Measurements from ENCODE around the gene MBD3. TPM values are rescaled to one million over a fixed set of nuclear protein-coding genes. Genes with fewer than 3 reads are reported as not detected.

MBD3 gene
- total and polyA plus RNA-seq, 2 of the 4 experiments (the other 2 are of a cell fraction), result 42.5 to 66.3 TPM

- TF ChIP-seq ELK1 (IDR thresholded peaks at IDR 0.05; ENCODE audit: borderline replicate concordance, low read depth, low read length) (no peak), CEBPB (IDR thresholded peaks at IDR 0.05; ENCODE audit: low read depth, low read length) (no peak), MAFK (IDR thresholded peaks at IDR 0.05; ENCODE audit: low read depth, low read length) (no peak), MAZ (IDR thresholded peaks at IDR 0.05; ENCODE audit: borderline replicate concordance, low read depth, low read length) (no peak), BHLHE40 (IDR thresholded peaks at IDR 0.05; ENCODE audit: low read depth, low read length) (no peak), FOS (IDR thresholded peaks at IDR 0.05; ENCODE audit: low read depth, low read length) (no peak), NFE2L2 (IDR thresholded peaks at IDR 0.05; ENCODE audit: low read depth, low read length) (no peak), POLR2A (IDR thresholded peaks at IDR 0.05; ENCODE audit: low read depth, low read length) (no peak), RAD21 (IDR thresholded peaks at IDR 0.05; ENCODE audit: low read length) (no peak), RFX5 (IDR thresholded peaks at IDR 0.05; ENCODE audit: low read depth, low read length) (no peak)
- Histone ChIP-seq H3K4ac (ENCODE audit: low read depth, low read length) (no peak overlapping the region), H2AK5ac (ENCODE audit: low read depth, low read length) (no peak overlapping the region), H3K9me1 (ENCODE audit: insufficient read depth, low read length) (no peaks in the 10 kb centered on the region), H2BK20ac (ENCODE audit: low read depth, low read length) (no peak overlapping the region), H3K4me1 (ENCODE audit: control insufficient read depth, insufficient read depth, low read length) (no peaks in the 10 kb centered on the region), H4K8ac (ENCODE audit: low read depth in 2 of 2, low read length in 2 of 2) (no peak overlapping the region), H3K27ac (ENCODE audit: insufficient read depth, low read length) (no peak overlapping the region), H3K27me3 (ENCODE audit: control insufficient read depth, insufficient read depth, low read length) (no peaks in the 10 kb centered on the region), H4K20me1 (ENCODE audit: insufficient read depth, low read length) (peaks cover 4% of the 10 kb centered on the region), H2BK15ac (ENCODE audit: low read depth, low read length) (no peak overlapping the region), H2BK5ac (ENCODE audit: low read depth, low read length, poor library complexity, severe bottlenecking) (no peak overlapping the region), H3K18ac (ENCODE audit: low read depth, low read length) (no peak overlapping the region), H3K79me1 (ENCODE audit: low read depth in 1 of 2, low read length in 2 of 2) (peaks cover 5 to 19% of the 10 kb centered on the region in 2 experiments), H3K4me3 (ENCODE audit: insufficient read depth, low read depth, low read length) (no peak overlapping the region), H3K4me2 (ENCODE audit: low read depth, low read length) (no peak overlapping the region), H3K9ac (ENCODE audit: low read depth, low read length) (no peak overlapping the region), H2AK9ac (replicated peaks; ENCODE audit: low read depth, low read length, poor library complexity) (no peak overlapping the region), H4K5ac (ENCODE audit: low read depth, low read length) (no peak overlapping the region), H3K14ac (replicated peaks; ENCODE audit: low read depth, low read length) (no peak overlapping the region), H3K23ac (ENCODE audit: low read depth, low read length) (no peak overlapping the region), H4K91ac (ENCODE audit: insufficient read depth, low read depth, low read length) (no peak overlapping the region), H3K9me3 (ENCODE audit: control insufficient read depth, insufficient read depth, low read length) (no peaks in the 10 kb centered on the region), H3K56ac (ENCODE audit: extremely low read depth, insufficient read depth, low read length) (no peak overlapping the region), H2AFZ (replicated peaks; ENCODE audit: low read length, poor library complexity) (no peak overlapping the region), H2BK120ac (ENCODE audit: low read depth, low read length) (no peak overlapping the region), H3K36me3 (ENCODE audit: control insufficient read depth, insufficient read depth, low read length) (peaks cover 49% of the 10 kb centered on the region)
- in situ Hi-C loops (cut with MboI; ENCODE audit: low sequenced_read_pairs) (no loop called here), intact Hi-C loops (cut with micrococcal nuclease) (no loop called here), dilution Hi-C loops (cut with HindIII; ENCODE audit: low sequenced_read_pairs, unreplicated experiment) (no loop called here)
- CTCF ChIA-PET, result no interaction called here
- WGBS, 2 experiments (ENCODE audit: extremely low coverage in 2 of 2, insufficient read length in 1 of 2), result 98% methylated on average over 15 of the region's 20 CpGs; no CpG with 5 or more reads in 1 of the 2 experiments
- no peak for DNase-seq
- no TSS peak for BruUV-seq (replicated peaks)
- ATAC-seq (ENCODE audit: low read depth), result no peak
- POLR2A ChIA-PET (ENCODE audit: unreplicated experiment), result no interaction called here
Observed at GRCh38 chr19:1579222-1579621, 13.4 kb downstream of the MBD3 start.
